NCI-H446 treated with DMSO at 0.1 percent for 48 hours (cell line): ENCODE measurements around the gene FRRS1.

Experiments used
- DNase-seq: peaks from one replicate; lab custom pipeline; 2025; lab: John Stamatoyannopoulos, UW

The FRRS1 gene

GRCh38 chr1:99727575-99728185 is 38.8 kb downstream of the FRRS1 start:
- no peak for DNase-seq

DNA sequence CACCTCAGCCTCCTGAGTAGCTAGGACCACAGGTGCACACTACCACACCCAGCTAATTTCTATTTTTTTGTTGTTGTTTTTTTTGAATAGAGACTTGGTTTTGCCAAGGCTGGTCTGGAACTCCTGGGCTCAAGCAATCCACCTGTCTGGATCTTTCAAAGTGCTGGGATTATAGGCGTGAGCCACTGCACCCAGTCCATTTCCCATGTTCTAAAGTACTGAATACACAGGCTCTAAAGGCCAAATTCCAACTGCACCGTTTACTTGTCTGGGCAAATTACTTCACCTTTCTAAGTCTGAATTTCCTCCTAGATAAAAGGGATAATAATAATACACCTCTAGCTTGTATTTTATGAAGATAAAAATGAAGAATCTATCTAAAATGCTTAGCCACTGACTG is 39.6 kb downstream of the FRRS1 start:
- DNase-seq, result no peak

GRCh38 chr1:99726407-99726806 is 40.0 kb downstream of the FRRS1 start:
- no peak for DNase-seq

GRCh38 chr1:99725996-99726395 is 40.4 kb downstream of the FRRS1 start:
- DNase-seq, result no peak

DNA sequence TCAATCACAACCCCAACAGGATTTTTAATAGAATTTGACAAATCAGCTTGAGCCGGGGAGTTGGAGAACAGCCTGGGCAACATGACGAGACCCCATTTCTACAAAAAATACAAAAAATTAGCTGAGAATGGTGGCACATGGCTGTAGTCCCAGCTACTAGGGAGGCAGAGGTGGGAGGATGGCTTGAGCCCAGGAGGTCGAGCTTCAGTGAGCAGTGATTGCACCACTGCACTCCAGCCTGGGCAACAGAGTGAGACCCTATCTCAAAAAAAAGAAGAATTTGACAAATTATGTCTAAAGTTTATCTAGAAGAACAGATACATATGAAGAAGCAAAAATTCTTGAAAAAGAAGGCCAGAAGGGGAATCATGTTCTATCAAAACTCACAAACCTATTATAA is 43.2 kb downstream of the FRRS1 start:
- no peak for DNase-seq

- no peak for DNase-seq
Observed at GRCh38 chr1:99717005-99717404, 49.4 kb downstream of the FRRS1 start.

- DNase-seq, result no peak
Observed at GRCh38 chr1:99713006-99713405, 53.4 kb downstream of the FRRS1 start.

GRCh38 chr1:99710994-99711393 is 55.4 kb downstream of the FRRS1 start:
- DNase-seq, result no peak

- peak; percentile 51 for DNase-seq
Observed at GRCh38 chr1:99707535-99708142, 58.8 kb downstream of the FRRS1 start.

DNA sequence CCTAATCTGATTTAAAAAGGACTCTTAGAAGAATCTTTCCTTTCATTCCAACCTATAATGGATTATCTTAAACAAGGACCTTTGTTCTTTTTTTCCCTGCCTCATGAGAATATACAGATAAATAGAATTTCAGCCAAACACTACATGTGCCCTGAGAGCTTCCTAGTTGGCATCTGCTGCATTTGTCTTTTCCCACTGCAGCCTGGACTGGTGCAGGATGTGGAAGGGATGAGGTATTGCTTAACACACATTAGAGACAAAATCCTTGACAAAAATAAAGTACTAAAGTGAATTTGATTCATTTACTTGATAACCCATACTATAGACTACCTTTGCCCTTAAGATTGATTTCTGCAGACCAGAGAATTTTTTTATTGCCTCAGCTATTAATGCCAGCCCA is 61.0 kb downstream of the FRRS1 start:
- DNase-seq, result peak; percentile 58

GRCh38 chr1:99704356-99704816 is 62.0 kb downstream of the FRRS1 start:
- peak; percentile 72 for DNase-seq

DNA sequence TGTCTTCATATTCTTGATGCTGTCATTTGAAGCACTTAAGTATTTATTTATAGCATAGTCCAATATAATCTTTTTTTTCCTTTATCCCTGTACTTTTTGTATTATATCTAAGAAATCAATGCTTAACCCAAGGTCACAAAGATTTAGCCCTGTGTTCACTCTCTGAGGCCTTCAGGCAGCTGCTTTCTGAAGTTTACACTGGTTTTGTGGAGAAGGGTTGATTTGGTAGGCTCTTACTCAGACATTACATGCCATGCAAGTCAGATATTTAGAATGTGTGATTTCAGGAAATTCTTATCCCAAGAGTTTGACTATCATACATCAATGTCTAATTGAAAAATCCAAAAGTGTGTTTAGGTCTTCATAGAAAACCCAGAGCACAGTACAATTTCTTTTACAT is 64.2 kb downstream of the FRRS1 start:
- DNase-seq, result no peak

DNA sequence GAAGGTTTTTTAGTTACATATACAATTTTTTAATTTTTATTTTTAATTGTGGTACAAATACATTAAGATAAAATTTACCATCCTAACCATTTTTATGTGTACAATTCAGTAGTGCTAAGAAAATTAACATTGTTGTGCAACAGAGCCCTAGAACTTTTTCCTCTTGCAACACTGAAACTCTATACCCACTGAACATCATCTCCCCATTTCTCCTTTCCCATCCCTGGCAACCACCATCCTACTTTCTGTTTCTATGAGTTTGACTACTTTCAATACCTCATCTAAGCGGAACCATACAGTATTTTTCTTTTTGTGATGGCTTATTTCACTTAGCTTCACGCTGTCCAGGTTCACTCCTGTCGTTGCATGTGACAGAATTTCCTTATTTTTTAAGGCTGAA is 66.4 kb downstream of the FRRS1 start:
- DNase-seq, result no peak

DNA sequence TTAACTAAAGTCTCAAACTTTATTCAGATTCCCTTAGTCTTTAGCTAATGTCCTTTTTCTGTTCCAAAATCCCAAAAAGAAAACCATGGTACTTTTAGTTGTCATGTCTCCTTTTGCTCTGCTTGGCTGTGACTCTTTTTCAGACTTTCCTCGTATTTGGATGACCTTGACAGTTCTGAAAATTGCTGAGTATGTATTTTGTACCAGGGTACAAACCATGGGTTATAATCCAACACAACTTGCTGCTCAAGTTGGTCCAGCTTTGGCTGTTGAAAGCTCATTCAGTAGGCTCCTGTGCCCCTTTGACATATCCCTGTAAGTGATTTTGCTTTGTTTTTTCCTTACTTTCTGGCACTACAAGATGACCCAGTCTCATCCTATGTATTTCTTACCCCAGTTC is 68.9 kb downstream of the FRRS1 start:
- no peak for DNase-seq

- no peak for DNase-seq
Observed at GRCh38 chr1:99696616-99697015, 69.8 kb downstream of the FRRS1 start.

DNA sequence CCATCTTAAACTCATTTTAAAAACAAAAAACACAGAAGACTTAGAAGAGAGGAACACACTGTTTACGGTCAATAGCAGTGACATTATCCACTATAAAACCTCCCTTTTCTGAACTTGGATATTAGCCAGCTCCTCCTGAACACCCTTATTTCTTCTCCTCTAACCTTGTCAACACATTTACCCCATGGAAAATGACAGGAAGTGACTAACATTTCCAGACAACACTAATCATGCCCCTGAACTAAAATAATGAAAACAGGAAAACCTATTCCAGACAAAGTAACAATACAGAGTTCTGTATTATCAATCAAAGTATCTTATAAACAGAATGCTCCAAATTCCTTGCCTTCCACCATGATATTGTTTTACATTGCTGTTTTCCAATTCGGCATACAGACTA is 75.3 kb downstream of the FRRS1 start:
- DNase-seq, result no peak

- DNase-seq, result peak; percentile 94
Observed at GRCh38 chr1:99685516-99686180, 80.8 kb downstream of the FRRS1 start.

DNA sequence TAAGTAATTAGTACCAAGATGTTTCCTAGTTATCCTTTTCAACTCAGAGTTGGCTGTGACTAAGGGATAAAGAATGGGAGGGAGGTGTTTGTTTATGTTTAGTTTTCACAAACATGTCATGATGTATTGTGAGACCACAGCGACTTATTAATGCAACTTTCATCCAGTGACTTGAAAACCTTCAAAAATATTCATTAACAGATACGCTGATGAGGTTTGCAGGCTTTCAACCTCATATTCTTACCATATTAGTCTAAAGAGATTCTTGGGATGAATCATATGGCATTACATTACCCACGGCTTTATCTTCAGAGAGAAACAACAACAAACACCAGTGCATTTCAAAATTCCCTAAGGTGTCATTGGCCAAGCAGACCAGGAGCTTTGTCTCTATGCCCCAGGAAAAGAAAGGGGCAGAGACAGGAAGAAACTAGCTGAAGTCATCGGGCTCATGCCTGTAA is 84.1 kb downstream of the FRRS1 start:
- no peak for DNase-seq

- no peak for DNase-seq
Observed at GRCh38 chr1:99681583-99681982, 84.9 kb downstream of the FRRS1 start.

GRCh38 chr1:99680270-99680669 is 86.2 kb downstream of the FRRS1 start:
- no peak for DNase-seq

- peak; percentile 16 for DNase-seq
Observed at GRCh38 chr1:99677416-99677815, 89.0 kb downstream of the FRRS1 start.

- DNase-seq, result peak; percentile 10
Observed at GRCh38 chr1:99676876-99677275, 89.6 kb downstream of the FRRS1 start.

DNA sequence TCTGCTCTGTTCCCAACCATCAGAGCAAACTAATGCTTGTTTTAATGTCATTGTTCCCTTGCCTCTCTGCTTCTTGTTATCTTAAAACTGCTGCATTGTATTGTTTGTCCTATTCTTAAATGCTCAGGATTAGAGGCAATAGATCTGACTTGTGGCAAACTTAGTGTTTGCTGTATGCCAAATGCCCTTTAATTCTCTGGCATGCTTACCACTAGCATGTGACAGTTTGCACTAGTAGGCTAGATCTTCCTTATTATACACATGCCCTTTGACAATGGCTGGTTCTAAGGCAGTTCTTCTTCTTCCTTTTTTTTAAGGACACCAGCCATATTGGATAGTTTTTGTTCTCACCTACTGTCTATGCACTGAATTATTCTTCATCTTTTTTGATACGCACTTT is 90.4 kb downstream of the FRRS1 start:
- DNase-seq, result peak; percentile 32
